Measurements from ENCODE around the gene UTS2R.

- TF ChIP-seq CTCF (tag by site-specific recombination; IDR thresholded peaks at IDR 0.05): no peak
- TF ChIP-seq ATF2 (tag by site-specific recombination; IDR thresholded peaks at IDR 0.05; ENCODE audit: low read depth): no peak
- TF ChIP-seq ZNF324 (tag by site-specific recombination; IDR thresholded peaks at IDR 0.05): no peak
- no peak for TF ChIP-seq YY1 (tag by site-specific recombination; IDR thresholded peaks at IDR 0.05)
- TF ChIP-seq MZF1 (tag by site-specific recombination; IDR thresholded peaks at IDR 0.05; ENCODE audit: borderline replicate concordance): no peak
- no peak for TF ChIP-seq KLF9 (tag by site-specific recombination; IDR thresholded peaks at IDR 0.05; ENCODE audit: low read depth)
- TF ChIP-seq ZNF624 (tag by site-specific recombination; IDR thresholded peaks at IDR 0.05): no peak
- TF ChIP-seq, protein P1, sequence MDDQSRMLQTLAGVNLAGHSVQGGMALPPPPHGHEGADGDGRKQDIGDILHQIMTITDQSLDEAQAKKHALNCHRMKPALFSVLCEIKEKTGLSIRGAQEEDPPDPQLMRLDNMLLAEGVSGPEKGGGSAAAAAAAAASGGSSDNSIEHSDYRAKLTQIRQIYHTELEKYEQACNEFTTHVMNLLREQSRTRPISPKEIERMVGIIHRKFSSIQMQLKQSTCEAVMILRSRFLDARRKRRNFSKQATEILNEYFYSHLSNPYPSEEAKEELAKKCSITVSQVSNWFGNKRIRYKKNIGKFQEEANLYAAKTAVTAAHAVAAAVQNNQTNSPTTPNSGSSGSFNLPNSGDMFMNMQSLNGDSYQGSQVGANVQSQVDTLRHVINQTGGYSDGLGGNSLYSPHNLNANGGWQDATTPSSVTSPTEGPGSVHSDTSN (CRISPR knock-in tag; IDR thresholded peaks at IDR 0.05): no peak
- TF ChIP-seq ZSCAN23 (tag by site-specific recombination; IDR thresholded peaks at IDR 0.05): no peak
Measured at GRCh38 chr17:82374626-82375331, 3.2 kb downstream of the UTS2R start.
